Ascending aorta (tissue), 2 donors: ENCODE data around the gene RFNG. TPM values are rescaled to one million over a fixed set of nuclear protein-coding genes. Genes with fewer than 3 reads are reported as not detected.
A peak's percentile ranks its signal among the peaks of the same experiment; 100 is the strongest.

Experiments
- DNase-seq, 2 donors: peaks; one replicate each; pipeline ENCODE4 v3.0.0-alpha.2; 2019; ENCODE audit warnings: low spot score in 2 of 2
- H3K27ac ChIP-seq, 2 donors: fragments of 200-600 bp; sonication (generic); one replicate each; pipeline ENCODE4 v1.5.1; 2016 to 2017; ENCODE audit warnings: mild to moderate bottlenecking in 1 of 2
- H3K27me3 ChIP-seq: fragments of 200-600 bp; sonication (generic); one replicate; pipeline ENCODE4 v1.5.1; 2017
- H3K36me3 ChIP-seq, 2 donors: fragments of 200-600 bp; sonication (generic); one replicate each; pipeline ENCODE4 v1.5.1; 2016
- H3K4me1 ChIP-seq, 2 donors: fragments of 200-600 bp; sonication (generic); one replicate each; pipeline ENCODE4 v1.5.1; 2016 to 2017; ENCODE audit warnings: mild to moderate bottlenecking in 1 of 2
- H3K4me3 ChIP-seq, 2 donors: fragments of 200-600 bp; sonication (generic); one replicate each; pipeline ENCODE4 v1.5.1; 2016 to 2017; ENCODE audit warnings: mild to moderate bottlenecking in 1 of 2
- H3K9me3 ChIP-seq, 2 donors: fragments of 200-600 bp; sonication (generic); one replicate each; pipeline ENCODE4 v1.5.1; 2016
- CTCF ChIP-seq, 3 experiments: fragments of 200-600 bp in 2 of 3; fragments of 450-650 bp in 1 of 3; sonication (generic) in 2 of 3; IDR thresholded peaks; one replicate each; pipeline ENCODE4 v1.5.1; 2016 to 2019; ENCODE audit warnings: antibody characterized with exemption in 3 of 3, mild to moderate bottlenecking in 1 of 3, moderate library complexity in 1 of 3
- intact Hi-C: fragments of 100-400 bp; cut with DNase I; formaldehyde crosslinking; loops from one replicate; pipeline ENCODE4 v1.15.1; 2023
- total RNA-seq: library from RNA; depleted of rRNA; stranded (reverse); fragments of >200 nt; gene quantifications from one replicate; pipeline ENCODE4 v1.1.0, GENCODE V29; 2016

RFNG gene
- total RNA-seq, 1 donor from 2014 or later, result 73.7 TPM

- intact Hi-C loops, result loop anchor here (1.0 kb wide), 2 partner anchors 14 to 61 kb away; partner anchors contain the start of genes FASN and LRRC45
- Histone ChIP-seq H3K4me1 (peaks cover 12 to 16% of the 10 kb centered on the region in 2 donors), H3K27me3 (peaks cover 3% of the 10 kb centered on the region), H3K27ac (peak within 1 kb of the TSS; percentile 83 to 93), H3K36me3 (no peaks in the 10 kb centered on the region), H3K9me3 (no peaks in the 10 kb centered on the region), H3K4me3 (peak within 1 kb of the TSS; percentile 72 to 75)
- DNase-seq, result peak; percentile 93 to 99
- peak; percentile 71 to 83 (median 73) for TF ChIP-seq CTCF (IDR thresholded peaks at IDR 0.05)
These were observed 14.3 kb downstream of the RFNG start, which contains the start of gene DCXR for GRCh38 chr17:82037092-82037888. DCXR (minus strand) TSS chr17:82037697; CDS start chr17:82037682, 15 bp downstream.

GRCh38 chr17:82036634-82037091 lies 14.9 kb downstream of the RFNG start:
- TF ChIP-seq CTCF (IDR thresholded peaks at IDR 0.05), result no peak
- no peak for DNase-seq
- intact Hi-C loops, result loop anchor here (1.0 kb wide), 2 partner anchors 13 to 62 kb away; partner anchors contain the start of genes FASN and LRRC45

GRCh38 chr17:82035956-82036633 lies 15.5 kb downstream of the RFNG start:
- Histone ChIP-seq H3K4me3 (peak overlapping the region; percentile 72 to 75), H3K27ac (peak overlapping the region; percentile 83 to 93), H3K9me3 (no peaks in the 10 kb centered on the region), H3K36me3 (no peaks in the 10 kb centered on the region), H3K27me3 (peaks cover 8% of the 10 kb centered on the region), H3K4me1 (peaks cover 15 to 22% of the 10 kb centered on the region in 2 donors)
- no peak for TF ChIP-seq CTCF (IDR thresholded peaks at IDR 0.05)
- DNase-seq, result no peak
- intact Hi-C loops, result no loop called here

More at GRCh38 chr17:82036634-82037091, 14.9 kb downstream of the RFNG start:
- Histone ChIP-seq H3K27me3 (peaks cover 8% of the 10 kb centered on the region), H3K4me1 (peaks cover 15 to 20% of the 10 kb centered on the region in 2 donors), H3K27ac (peak overlapping the region; percentile 83 to 93), H3K9me3 (no peaks in the 10 kb centered on the region), H3K4me3 (peak overlapping the region; percentile 72 to 75), H3K36me3 (no peaks in the 10 kb centered on the region)

GRCh38 chr17:82035488-82035887 lies 16.1 kb downstream of the RFNG start:
- TF ChIP-seq CTCF (IDR thresholded peaks at IDR 0.05), result no peak
- H3K9me3 ChIP-seq, result no peaks in the 10 kb centered on the region
- H3K27me3 ChIP-seq, result peaks cover 8% of the 10 kb centered on the region
- H3K27ac ChIP-seq, result no peak overlapping the region
- no peak for DNase-seq
- no peaks in the 10 kb centered on the region for H3K36me3 ChIP-seq
- peaks cover 17 to 28% of the 10 kb centered on the region in 2 donors for H3K4me1 ChIP-seq
- intact Hi-C loops, result no loop called here
- no peak overlapping the region for H3K4me3 ChIP-seq

- peaks cover 8% of the 10 kb centered on the region for H3K27me3 ChIP-seq
- H3K4me3 ChIP-seq, result no peak overlapping the region
- no peak overlapping the region for H3K27ac ChIP-seq
- H3K9me3 ChIP-seq, result no peaks in the 10 kb centered on the region
- no peak for TF ChIP-seq CTCF (IDR thresholded peaks at IDR 0.05)
- no peaks in the 10 kb centered on the region for H3K36me3 ChIP-seq
- intact Hi-C loops, result no loop called here
- DNase-seq, result no peak
- peaks cover 21 to 34% of the 10 kb centered on the region in 2 donors for H3K4me1 ChIP-seq
These were observed 17.1 kb downstream of the RFNG start for GRCh38 chr17:82034371-82035011.
